Smooth muscle cell (in vitro differentiated cells): ENCODE measurements around the gene JDP2. TPM values are rescaled to one million over a fixed set of nuclear protein-coding genes. Genes with fewer than 3 reads are reported as not detected.

Source experiments
- DNase-seq: peaks from one replicate; lab custom pipeline; 2025; ENCODE audit not compliant: unreplicated experiment; lab: John Stamatoyannopoulos, UW
- H2AFZ ChIP-seq: fragments of 200-600 bp; sonication (generic); 2 replicates; pipeline ENCODE4 v1.6.0; 2016; ENCODE audit warnings: antibody characterized with exemption, low read depth, mild to moderate bottlenecking
- H3F3A ChIP-seq: fragments of 200-600 bp; sonication (generic); 2 replicates; pipeline ENCODE4 v1.6.0; 2017; ENCODE audit warnings: antibody characterized with exemption, low read depth
- H3K27ac ChIP-seq: fragments of 200-600 bp; sonication (generic); 2 replicates; pipeline ENCODE4 v1.5.1; 2016; ENCODE audit warnings: low read depth, mild to moderate bottlenecking
- H3K27me3 ChIP-seq: fragments of 200-600 bp; sonication (generic); 2 replicates; pipeline ENCODE4 v1.6.1; 2016; ENCODE audit warnings: low read depth, mild to moderate bottlenecking
- H3K36me3 ChIP-seq: fragments of 200-600 bp; sonication (generic); 2 replicates; pipeline ENCODE4 v1.5.1; 2016; ENCODE audit warnings: low read depth
- H3K4me1 ChIP-seq: fragments of 200-600 bp; sonication (generic); 2 replicates; pipeline ENCODE4 v1.5.1; 2016; ENCODE audit warnings: low read depth
- H3K4me2 ChIP-seq: fragments of 200-600 bp; sonication (generic); 2 replicates; pipeline ENCODE4 v1.6.0; 2016; ENCODE audit warnings: mild to moderate bottlenecking
- H3K4me3 ChIP-seq: fragments of 200-600 bp; sonication (generic); 2 replicates; pipeline ENCODE4 v1.5.1; 2016; ENCODE audit warnings: mild to moderate bottlenecking
- H3K79me2 ChIP-seq: fragments of 200-600 bp; sonication (generic); 2 replicates; pipeline ENCODE4 v1.6.0; 2016; ENCODE audit warnings: low read depth, mild to moderate bottlenecking
- H3K9ac ChIP-seq: fragments of 200-600 bp; sonication (generic); 2 replicates; pipeline ENCODE4 v1.6.0; 2016; ENCODE audit warnings: low read depth
- H3K9me3 ChIP-seq: fragments of 200-600 bp; sonication (generic); replicated peaks from 2 replicates; pipeline ENCODE4 v1.5.1; 2016; ENCODE audit warnings: low read depth
- H4K20me1 ChIP-seq: fragments of 200-600 bp; sonication (generic); 2 replicates; pipeline ENCODE4 v1.6.0; 2016; ENCODE audit warnings: low read depth
- WGBS: methylation state at CpG from one replicate; pipeline ENCODE4 v1.1.7; 2016; ENCODE audit warnings: low lambda C conversion rate; 5-methylcytosine and 5-hydroxymethylcytosine counted together
- polyA plus RNA-seq: library from polyadenylated mRNA; unstranded; fragments of >200 nt; fragmentation: Nextera tagmentation; extraction: Ambion mirVana; gene quantifications from 2 replicates; pipeline ENCODE4 v1.2.1, GENCODE V29; 2016
- total RNA-seq: library from RNA; depleted of rRNA; stranded (reverse); fragments of >200 nt; gene quantifications from 2 replicates; pipeline ENCODE4 v1.2.3, GENCODE V29; 2014
- TF ChIP-seq, protein P1 (sequence below): fragments of 200-600 bp; sonication (generic); IDR thresholded peaks from 2 replicates; pipeline ENCODE4 v1.5.1; 2017; ENCODE audit warnings: borderline replicate concordance, mild to moderate bottlenecking, antibody characterized with exemption; ENCODE audit not compliant: insufficient read depth, poor library complexity, severe bottlenecking

The JDP2 gene
- total and polyA plus RNA-seq, 2 experiments from 2014 or later, result 70.3 to 126 TPM

DNA sequence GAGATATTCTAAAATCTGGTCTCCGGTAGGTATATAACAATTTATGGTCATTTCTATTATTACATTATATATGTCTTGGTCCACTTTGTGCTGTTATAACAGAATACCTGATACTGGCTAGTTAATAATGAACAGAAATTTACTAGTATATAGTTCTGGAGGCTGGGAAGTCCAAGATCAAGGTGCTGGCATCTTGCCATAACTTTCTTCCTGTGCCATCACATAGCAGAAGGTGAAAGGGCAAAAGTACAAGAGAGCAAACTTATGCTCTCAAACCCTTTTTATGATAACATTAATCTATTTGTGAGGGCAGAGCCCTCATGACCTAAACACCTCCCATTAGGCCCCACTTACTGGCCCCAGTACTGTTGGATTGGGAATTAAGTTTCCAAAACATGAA lies 76.6 kb downstream of the JDP2 start:
- Histone ChIP-seq H4K20me1 (no peaks in the 10 kb centered on the region), H3K4me2 (no peak overlapping the region), H3K27ac (no peak overlapping the region), H3F3A (no peaks in the 10 kb centered on the region), H3K36me3 (no peaks in the 10 kb centered on the region), H3K4me3 (no peak overlapping the region), H3K9ac (no peak overlapping the region), H2AFZ (no peak overlapping the region), H3K4me1 (no peaks in the 10 kb centered on the region), H3K9me3 (no peaks in the 10 kb centered on the region), H3K79me2 (no peaks in the 10 kb centered on the region), H3K27me3 (no peaks in the 10 kb centered on the region)
- 96% methylated on average over 1 of the region's 1 CpG for WGBS
- TF ChIP-seq, protein P1, sequence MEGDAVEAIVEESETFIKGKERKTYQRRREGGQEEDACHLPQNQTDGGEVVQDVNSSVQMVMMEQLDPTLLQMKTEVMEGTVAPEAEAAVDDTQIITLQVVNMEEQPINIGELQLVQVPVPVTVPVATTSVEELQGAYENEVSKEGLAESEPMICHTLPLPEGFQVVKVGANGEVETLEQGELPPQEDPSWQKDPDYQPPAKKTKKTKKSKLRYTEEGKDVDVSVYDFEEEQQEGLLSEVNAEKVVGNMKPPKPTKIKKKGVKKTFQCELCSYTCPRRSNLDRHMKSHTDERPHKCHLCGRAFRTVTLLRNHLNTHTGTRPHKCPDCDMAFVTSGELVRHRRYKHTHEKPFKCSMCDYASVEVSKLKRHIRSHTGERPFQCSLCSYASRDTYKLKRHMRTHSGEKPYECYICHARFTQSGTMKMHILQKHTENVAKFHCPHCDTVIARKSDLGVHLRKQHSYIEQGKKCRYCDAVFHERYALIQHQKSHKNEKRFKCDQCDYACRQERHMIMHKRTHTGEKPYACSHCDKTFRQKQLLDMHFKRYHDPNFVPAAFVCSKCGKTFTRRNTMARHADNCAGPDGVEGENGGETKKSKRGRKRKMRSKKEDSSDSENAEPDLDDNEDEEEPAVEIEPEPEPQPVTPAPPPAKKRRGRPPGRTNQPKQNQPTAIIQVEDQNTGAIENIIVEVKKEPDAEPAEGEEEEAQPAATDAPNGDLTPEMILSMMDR, result no peak
- DNase-seq, result no peak

DNA sequence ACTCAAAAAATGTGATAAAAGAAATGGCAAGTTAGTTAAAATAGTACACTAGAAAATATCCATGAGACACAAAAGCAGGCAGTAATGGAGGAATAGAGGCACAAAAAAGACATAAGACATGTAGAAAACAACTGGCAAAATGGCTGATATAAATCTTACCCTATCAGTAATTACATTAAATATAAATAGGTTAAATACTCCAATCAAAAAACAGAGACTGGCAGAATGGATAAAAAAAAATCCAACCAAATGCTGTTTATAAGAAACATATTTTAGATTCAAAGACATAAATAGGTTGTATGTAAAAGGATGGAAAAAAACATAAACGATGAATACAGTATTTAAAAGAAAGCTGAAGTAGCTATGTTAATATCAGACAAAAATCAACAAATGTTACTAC lies 79.1 kb downstream of the JDP2 start:
- no peak for DNase-seq
- TF ChIP-seq, protein P1, result no peak

DNA sequence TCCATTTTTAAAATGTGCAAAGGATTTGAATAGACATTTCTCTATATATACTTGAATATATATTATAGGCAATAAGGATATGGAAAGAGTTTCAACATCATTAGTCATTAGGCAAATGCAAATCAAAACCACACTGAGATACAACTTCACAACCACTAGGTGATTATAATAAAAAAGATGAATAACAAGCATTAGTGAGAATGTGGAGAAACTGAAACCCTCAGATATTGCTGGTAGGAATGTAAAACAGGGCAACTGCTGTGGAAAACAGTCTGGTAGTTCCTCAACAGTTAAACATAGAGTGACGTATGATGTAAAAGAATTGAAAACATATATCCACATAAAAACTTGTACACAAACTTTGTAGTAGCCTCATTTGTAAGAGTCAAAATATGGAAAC lies 82.7 kb downstream of the JDP2 start:
- Histone ChIP-seq H3K4me3 (no peak overlapping the region), H3K27ac (no peak overlapping the region), H3K9me3 (peaks cover 9% of the 10 kb centered on the region), H3F3A (no peaks in the 10 kb centered on the region), H3K9ac (no peak overlapping the region), H4K20me1 (no peaks in the 10 kb centered on the region), H3K4me1 (no peaks in the 10 kb centered on the region), H3K79me2 (no peaks in the 10 kb centered on the region), H2AFZ (no peak overlapping the region), H3K27me3 (no peaks in the 10 kb centered on the region), H3K36me3 (no peaks in the 10 kb centered on the region), H3K4me2 (no peak overlapping the region)
- no peak for DNase-seq
- 91% methylated on average over 1 of the region's 1 CpG for WGBS
- TF ChIP-seq, protein P1, result no peak

More for the DNA sequence above, 79.1 kb downstream of the JDP2 start:
- H3F3A ChIP-seq, result no peaks in the 10 kb centered on the region
- no peak overlapping the region for H3K4me2 ChIP-seq
- H3K4me3 ChIP-seq, result no peak overlapping the region
- H3K79me2 ChIP-seq, result no peaks in the 10 kb centered on the region
- H3K27ac ChIP-seq, result no peak overlapping the region
- peaks cover 9% of the 10 kb centered on the region for H3K9me3 ChIP-seq
- H3K36me3 ChIP-seq, result no peaks in the 10 kb centered on the region
- H3K4me1 ChIP-seq, result no peaks in the 10 kb centered on the region
- no peak overlapping the region for H2AFZ ChIP-seq
- no peaks in the 10 kb centered on the region for H3K27me3 ChIP-seq
- no peaks in the 10 kb centered on the region for H4K20me1 ChIP-seq
- H3K9ac ChIP-seq, result no peak overlapping the region
- WGBS, result 77% methylated on average over 1 of the region's 1 CpG

DNA sequence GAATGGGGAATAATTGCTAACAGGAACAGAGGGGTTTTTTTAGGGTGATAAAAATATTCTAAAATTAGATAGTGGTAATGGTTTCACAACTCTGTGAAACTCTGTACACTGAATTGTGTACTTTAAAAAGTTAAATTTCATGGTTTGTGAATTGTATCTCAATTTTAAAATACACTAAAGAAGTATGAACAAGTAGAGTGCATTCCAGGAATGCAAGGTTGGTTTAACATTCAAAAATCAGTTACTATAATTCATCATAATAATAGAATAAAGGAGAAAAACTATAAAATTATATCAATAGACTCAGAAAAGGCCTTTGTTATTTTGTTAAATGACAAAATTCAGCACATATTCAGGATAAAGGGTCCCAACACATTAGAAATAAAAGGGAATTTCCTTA lies 83.4 kb downstream of the JDP2 start:
- Histone ChIP-seq H3F3A (no peaks in the 10 kb centered on the region), H3K36me3 (no peaks in the 10 kb centered on the region), H3K27me3 (no peaks in the 10 kb centered on the region), H3K9ac (no peak overlapping the region), H2AFZ (no peak overlapping the region), H3K79me2 (no peaks in the 10 kb centered on the region), H3K4me2 (no peak overlapping the region), H3K4me3 (no peak overlapping the region), H3K4me1 (no peaks in the 10 kb centered on the region), H3K9me3 (peaks cover 9% of the 10 kb centered on the region), H3K27ac (no peak overlapping the region), H4K20me1 (no peaks in the 10 kb centered on the region)
- TF ChIP-seq, protein P1, result no peak
- no peak for DNase-seq
